ENCODE data around the gene CCL8.
"Not testable (repeated sequence)": the region's sequence is repeated elsewhere in the genome, so short reads cannot be mapped to it uniquely, and the experiment has no call there.

The CCL8 gene

DNA sequence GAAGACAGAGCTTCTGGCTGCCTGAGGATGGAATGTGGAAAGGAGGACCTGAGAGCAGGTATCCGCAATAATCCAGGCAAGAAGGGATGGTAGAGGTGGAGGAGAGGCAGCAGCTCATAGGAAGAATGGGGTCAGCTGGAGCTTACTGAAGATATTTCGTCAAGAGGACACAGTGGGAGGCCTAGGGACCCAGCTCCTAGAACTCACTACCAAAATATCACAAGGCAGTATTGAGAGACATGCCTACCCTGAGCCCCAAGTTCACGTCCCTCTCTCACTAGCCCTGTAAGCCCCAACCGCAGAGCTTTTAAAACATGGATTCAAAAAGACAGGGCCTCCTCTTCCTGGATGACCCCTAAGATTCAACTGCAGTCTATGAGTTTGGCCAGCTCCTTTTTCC is 14.2 kb upstream of the CCL8 start:
- DNase-seq (no peak), ATAC-seq (no peak)
- Mint-ChIP-seq H3K9me3 (no peaks in the 10 kb centered on the region), H3K27me3 (peaks cover 23% of the 10 kb centered on the region), H3K27ac (peak overlapping the region in 1 of 2 donors; percentile 79), H3K4me1 (peaks cover 10% of the 10 kb centered on the region), H3K4me3 (no peak overlapping the region)

DNA sequence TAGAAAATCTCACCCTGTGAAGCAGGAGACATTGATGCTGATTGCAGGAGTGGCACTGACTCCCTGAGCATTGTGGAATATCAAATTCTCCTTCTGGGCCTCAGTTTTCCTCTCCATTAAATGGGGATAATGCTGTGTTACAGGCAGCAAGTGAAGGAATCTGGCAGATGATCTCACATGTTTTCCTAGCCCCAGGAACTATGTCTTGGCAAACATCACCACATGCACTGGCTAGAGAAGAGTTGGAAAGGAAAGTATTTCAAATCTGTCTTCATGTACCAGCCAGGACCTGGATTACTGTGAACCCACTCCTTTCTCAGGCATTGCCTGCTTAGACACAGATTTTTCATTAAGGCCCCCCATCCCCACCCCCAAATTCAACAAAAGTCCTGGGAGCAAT is 13.6 kb upstream of the CCL8 start:
- H3K27me3 Mint-ChIP-seq = peaks cover 23% of the 10 kb centered on the region

DNA sequence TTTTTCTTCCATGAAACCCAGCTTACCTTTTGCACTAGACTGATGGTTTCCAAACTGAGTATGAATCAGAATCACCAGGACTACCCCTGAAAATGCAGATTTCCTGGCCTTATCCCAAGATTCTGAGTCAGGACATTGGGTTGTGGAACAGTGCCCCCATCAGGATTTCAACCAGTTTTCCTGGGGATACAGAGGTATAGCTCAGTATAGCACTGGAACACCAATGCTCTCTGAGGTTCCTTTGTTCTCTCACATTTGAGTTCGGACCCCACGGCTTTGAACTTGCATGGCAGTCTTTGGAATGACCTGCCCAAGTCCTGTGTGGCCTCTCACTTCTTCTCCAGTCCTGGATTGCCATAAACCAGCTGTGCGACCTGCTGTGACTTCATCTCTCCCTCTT is 12.8 kb upstream of the CCL8 start:
- peak overlapping the region in 1 of 2 donors; percentile 81 for H3K27ac Mint-ChIP-seq
- H3K4me1 Mint-ChIP-seq = peaks cover 10% of the 10 kb centered on the region

More for the DNA sequence above, 13.6 kb upstream of the CCL8 start:
- H3K9me3 Mint-ChIP-seq = no peaks in the 10 kb centered on the region
- no peak for DNase-seq
- ATAC-seq = no peak
- no peak overlapping the region for H3K4me3 Mint-ChIP-seq
- peaks cover 10% of the 10 kb centered on the region for H3K4me1 Mint-ChIP-seq
- H3K27ac Mint-ChIP-seq = no peak overlapping the region

DNA sequence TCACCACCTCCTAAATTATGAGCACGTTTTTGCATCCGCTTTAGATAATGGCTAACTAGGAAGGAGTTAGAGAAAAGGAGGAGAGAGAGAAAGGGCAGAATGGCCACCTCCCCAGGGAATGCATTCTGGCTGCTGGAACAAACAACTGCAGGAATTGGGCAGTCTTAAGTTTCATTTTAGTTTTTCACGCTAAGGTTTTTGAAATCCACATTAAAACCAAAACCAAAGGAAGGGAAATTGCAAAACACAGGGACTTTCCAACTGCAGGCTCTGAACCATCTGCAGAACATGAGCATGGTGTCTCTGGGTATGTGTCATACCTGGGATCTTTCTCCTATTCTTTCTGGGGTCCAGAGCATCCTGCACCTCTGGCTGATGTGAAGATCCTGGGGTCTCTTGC is 12.1 kb upstream of the CCL8 start:
- no peak overlapping the region for H3K4me3 Mint-ChIP-seq
- H3K27me3 Mint-ChIP-seq = peaks cover 16% of the 10 kb centered on the region
- H3K4me1 Mint-ChIP-seq = peaks cover 10% of the 10 kb centered on the region
- H3K27ac Mint-ChIP-seq = no peak overlapping the region
- DNase-seq (no peak), ATAC-seq (peak; percentile 75)
- no peaks in the 10 kb centered on the region for H3K9me3 Mint-ChIP-seq

More for the DNA sequence above, 12.8 kb upstream of the CCL8 start:
- ATAC-seq (no peak), DNase-seq (no peak)
- Mint-ChIP-seq H3K27me3 (peaks cover 23% of the 10 kb centered on the region), H3K4me3 (no peak overlapping the region), H3K9me3 (no peaks in the 10 kb centered on the region)

DNA sequence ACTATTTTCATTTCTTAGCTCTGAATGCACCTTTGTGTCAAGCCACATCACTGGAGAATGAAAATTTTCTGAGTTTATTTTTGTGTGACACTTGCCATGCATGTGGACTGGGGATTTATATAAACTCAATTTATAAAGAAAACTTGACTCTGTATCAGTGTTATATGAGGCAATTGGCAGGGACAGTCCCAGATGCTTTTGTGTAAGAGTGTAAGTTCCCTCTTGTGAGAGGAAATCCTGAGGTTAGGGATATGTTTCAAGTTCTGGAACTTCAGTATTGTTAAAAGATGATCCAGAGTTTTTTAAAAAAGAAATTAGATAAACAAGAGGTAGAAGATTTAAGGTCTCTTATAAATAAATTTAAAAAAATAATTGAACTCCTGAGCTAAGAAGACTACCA is 10.9 kb upstream of the CCL8 start:
- peaks cover 18% of the 10 kb centered on the region for H3K27me3 Mint-ChIP-seq
- no peak overlapping the region for H3K4me3 Mint-ChIP-seq
- no peak overlapping the region for H3K27ac Mint-ChIP-seq
- H3K4me1 Mint-ChIP-seq = peaks cover 10% of the 10 kb centered on the region
- no peak for DNase-seq
- ATAC-seq = no peak
- H3K9me3 Mint-ChIP-seq = no peaks in the 10 kb centered on the region

DNA sequence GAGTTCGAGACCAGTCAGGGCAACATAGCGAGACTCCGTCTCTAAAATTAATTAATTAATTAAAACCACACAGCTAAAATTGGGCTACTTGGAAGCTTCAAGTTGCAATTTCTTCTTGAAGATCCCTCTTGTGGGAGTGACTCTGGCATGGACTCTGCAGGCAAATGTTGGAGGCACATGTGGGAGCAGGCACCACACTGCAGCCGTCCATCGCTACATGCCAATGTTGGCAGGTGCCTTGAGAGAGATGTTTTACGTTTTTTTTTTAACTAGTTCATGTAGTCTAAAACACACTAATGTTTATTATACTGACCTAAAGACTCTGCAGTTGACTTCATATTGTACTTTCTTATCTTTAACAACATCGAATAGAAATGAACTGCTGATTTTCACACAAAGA is 7.9 kb upstream of the CCL8 start:
- DNase-seq (no peak), ATAC-seq (no peak)
- H3K27ac Mint-ChIP-seq = no peak overlapping the region
- no peak overlapping the region for H3K4me3 Mint-ChIP-seq
- H3K9me3 Mint-ChIP-seq = no peaks in the 10 kb centered on the region
- peaks cover 30% of the 10 kb centered on the region for H3K27me3 Mint-ChIP-seq
- peaks cover 10% of the 10 kb centered on the region for H3K4me1 Mint-ChIP-seq

DNA sequence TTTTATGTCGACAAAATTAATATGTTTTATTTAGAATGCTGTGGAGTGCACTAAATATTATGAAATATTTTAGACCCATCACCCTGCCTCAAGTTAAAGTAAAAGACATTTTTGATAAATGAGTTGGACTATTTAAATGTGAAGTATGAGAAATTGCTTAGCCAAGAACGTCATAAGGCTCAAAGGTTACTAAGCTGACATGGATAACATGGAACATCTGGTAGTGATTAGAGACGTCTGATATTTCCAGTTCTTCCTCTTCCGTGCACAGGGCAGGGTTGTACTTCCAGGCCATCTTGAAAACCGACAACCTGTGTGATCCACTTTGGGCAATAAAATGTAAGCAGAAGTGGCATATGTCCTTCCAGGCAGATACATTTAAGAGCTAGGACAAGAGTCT is 7.2 kb upstream of the CCL8 start:
- no peak for DNase-seq
- H3K4me1 Mint-ChIP-seq = peaks cover 7% of the 10 kb centered on the region
- peaks cover 30% of the 10 kb centered on the region for H3K27me3 Mint-ChIP-seq
- no peak for ATAC-seq
- no peak overlapping the region for H3K27ac Mint-ChIP-seq
- no peak overlapping the region for H3K4me3 Mint-ChIP-seq
- H3K9me3 Mint-ChIP-seq = no peaks in the 10 kb centered on the region

DNA sequence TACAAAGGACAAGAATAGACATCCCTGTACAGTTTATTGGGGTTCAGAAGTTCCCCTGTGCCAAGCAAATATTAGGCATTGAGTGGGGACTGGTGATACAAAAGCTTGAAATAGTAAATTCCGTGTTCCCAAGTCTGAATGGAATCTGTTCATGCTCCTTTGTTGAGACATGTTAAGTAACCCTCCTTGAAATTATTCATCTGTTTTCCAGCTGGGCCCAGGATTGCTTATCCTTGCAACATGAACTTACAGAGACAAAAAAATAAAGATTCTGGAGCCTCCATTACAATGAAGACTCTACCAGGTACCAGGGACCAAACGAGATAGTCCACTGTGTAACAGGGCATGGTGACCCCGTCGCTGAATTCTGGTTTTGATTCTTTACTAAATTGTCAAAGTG is 6.1 kb upstream of the CCL8 start:
- no peak for DNase-seq

DNA sequence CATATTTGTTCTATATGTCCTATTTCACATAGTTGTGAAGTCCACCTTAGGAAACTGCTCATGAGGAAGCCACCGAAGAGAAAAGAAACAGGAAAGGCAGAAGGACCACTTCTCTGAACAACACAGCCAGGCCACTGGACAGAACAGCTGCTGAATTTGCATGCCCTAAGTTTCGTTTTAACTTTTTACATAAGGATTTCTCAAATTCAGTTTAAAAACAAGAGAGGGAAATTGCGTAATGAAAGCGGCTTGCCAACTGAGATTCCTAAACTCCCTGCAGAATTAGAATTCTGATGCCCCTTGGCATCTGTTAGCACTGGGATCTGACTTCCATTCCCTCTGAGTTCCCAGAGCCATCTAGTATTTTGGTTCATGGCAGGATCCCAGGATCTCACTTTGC is 5.0 kb upstream of the CCL8 start:
- Mint-ChIP-seq H3K4me1 (no peaks in the 10 kb centered on the region), H3K4me3 (no peak overlapping the region), H3K27me3 (peaks cover 23% of the 10 kb centered on the region), H3K27ac (no peak overlapping the region), H3K9me3 (no peaks in the 10 kb centered on the region)
- no peak for DNase-seq
- no peak for ATAC-seq

More for the DNA sequence above, 6.1 kb upstream of the CCL8 start:
- H3K9me3 Mint-ChIP-seq = no peaks in the 10 kb centered on the region
- H3K4me1 Mint-ChIP-seq = no peaks in the 10 kb centered on the region
- H3K4me3 Mint-ChIP-seq = no peak overlapping the region
- ATAC-seq = no peak
- H3K27me3 Mint-ChIP-seq = peaks cover 24% of the 10 kb centered on the region
- no peak overlapping the region for H3K27ac Mint-ChIP-seq

DNA sequence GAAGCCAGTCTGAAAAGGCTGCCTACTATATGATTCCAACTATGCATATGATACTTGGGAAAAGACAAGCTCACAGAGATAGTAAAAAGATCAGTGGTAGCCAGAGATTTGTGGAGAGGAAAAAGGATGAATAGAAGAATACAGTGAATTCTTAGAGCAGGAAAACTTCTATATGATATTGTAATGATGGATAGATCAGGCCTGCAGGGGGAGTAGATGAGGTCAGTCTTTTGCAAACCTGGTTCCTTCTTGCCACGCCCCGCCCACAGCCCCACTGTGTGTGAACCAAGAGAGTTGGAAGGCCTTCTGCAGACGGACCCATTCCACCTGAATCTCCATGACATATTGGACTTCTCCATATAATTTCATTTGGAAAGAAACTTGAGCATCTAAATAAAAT is 761 bp upstream of the CCL8 start:
- Mint-ChIP-seq H3K9me3 (peaks cover 0 to 7% of the 10 kb centered on the region in 2 donors), H3K27ac (peak overlapping the region in 1 of 2 donors; percentile 42), H3K4me3 (no peak overlapping the region), H3K27me3 (peaks cover 12% of the 10 kb centered on the region), H3K4me1 (no peaks in the 10 kb centered on the region)
- ATAC-seq (no peak), DNase-seq (no peak)

DNA sequence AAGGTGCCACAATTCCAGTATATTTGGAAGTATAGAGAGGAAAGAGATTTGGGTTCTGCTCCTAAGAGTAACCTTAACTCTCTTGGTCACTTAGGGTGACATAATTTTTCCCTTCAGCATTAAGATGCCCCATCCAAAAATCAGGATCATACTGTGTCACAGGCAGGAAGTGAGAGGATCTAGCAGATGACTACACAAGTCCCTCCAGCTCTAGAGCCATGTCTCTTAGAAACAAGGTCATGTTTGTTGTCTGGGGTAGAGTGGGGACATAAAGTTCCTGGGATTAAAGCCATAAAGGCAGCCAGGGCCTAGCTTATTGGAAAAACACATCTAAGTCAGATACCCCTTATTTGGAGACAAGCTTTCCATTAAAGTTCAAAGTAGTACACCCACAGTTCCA is 2.7 kb downstream of the CCL8 start:
- Mint-ChIP-seq H3K27me3 (peaks cover 14% of the 10 kb centered on the region), H3K4me3 (no peak overlapping the region), H3K27ac (no peak overlapping the region), H3K9me3 (peaks cover 14 to 16% of the 10 kb centered on the region in 2 donors), H3K4me1 (no peaks in the 10 kb centered on the region)
- DNase-seq (no peak), ATAC-seq (no peak)

DNA sequence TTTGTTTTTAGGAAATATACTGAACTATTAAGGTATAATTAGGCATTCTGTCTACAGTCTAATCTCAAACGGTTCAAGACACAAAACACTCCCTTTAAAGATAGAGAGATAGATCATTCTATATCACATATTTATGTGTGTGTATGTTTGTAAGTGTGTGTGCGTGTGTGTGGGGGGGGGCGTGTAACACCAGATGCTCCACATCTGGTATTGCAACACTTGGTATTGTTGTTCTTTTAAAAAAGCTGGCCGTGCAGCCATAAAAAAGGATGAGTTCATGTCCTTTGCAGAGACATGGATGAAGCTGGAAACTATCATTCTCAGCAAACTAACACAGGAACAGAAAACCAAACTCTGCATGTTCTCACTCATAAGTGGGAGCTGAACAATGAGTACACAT is 8.3 kb downstream of the CCL8 start:
- not testable (repeated sequence) for H3K4me3 Mint-ChIP-seq, ATAC-seq, H3K27ac Mint-ChIP-seq, DNase-seq, H3K4me1 Mint-ChIP-seq
- H3K9me3 Mint-ChIP-seq = peaks cover 14 to 16% of the 10 kb centered on the region in 2 donors
- H3K27me3 Mint-ChIP-seq = peaks cover 29% of the 10 kb centered on the region

DNA sequence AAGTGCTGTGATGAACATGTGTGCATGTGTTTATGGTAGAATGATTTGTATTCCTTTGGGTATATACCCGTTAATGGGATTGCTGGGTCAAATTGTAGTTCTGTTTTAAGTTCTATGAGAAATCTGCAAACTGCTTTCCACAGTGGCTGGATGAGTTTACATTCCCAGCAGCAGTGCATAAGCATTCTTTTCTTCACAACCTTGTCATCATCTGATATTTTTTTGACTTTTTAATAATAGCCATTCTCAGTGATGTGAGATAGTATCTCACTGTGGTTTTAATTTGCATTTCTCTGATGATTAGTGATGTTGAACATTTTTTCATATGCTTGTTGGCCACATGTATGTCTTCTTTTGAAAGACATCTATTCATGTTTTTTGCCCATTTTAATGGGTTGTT is 18.5 kb downstream of the CCL8 start:
- no peak for DNase-seq
- no peak overlapping the region for H3K27ac Mint-ChIP-seq
- no peaks in the 10 kb centered on the region for H3K4me1 Mint-ChIP-seq
- ATAC-seq = no peak
- peaks cover 35% of the 10 kb centered on the region for H3K27me3 Mint-ChIP-seq
- peaks cover 5 to 6% of the 10 kb centered on the region in 2 donors for H3K9me3 Mint-ChIP-seq
- no peak overlapping the region for H3K4me3 Mint-ChIP-seq

DNA sequence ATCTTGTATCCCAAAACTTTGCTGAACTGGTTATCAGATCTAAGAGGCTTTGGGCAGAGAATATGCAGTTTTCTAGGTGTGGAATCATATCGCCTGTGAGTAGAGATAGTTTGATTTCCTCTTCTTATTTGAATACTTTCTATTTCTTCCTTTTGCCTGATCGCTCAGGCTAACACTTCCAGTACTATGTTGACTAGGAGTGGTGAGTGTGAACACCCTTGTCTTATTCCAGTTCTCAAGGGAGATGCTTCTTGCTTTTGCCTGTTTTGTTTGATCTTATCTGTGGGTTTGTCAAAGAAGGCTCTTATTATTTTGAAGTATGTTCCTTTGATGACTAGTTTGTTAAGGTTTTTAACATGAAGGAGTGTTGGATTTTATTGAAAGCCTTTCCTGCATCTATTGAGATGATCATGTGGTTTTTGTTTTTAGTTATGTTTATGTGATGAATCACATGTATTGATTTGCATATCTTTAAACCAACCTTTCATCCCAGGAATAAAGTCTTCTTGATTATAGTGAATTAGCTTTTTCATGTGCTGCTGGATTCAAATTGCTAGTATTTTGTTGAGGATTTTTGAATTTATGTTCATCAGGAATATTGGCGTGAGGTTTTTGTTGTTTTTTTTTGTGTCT is 20.0 kb downstream of the CCL8 start:
- H3K27me3 Mint-ChIP-seq = peaks cover 50% of the 10 kb centered on the region
- H3K9me3 Mint-ChIP-seq = peaks cover 5 to 6% of the 10 kb centered on the region in 2 donors
- no peak overlapping the region for H3K27ac Mint-ChIP-seq
- ATAC-seq (no peak), DNase-seq (no peak)
- no peak overlapping the region for H3K4me3 Mint-ChIP-seq
- H3K4me1 Mint-ChIP-seq = no peaks in the 10 kb centered on the region

DNA sequence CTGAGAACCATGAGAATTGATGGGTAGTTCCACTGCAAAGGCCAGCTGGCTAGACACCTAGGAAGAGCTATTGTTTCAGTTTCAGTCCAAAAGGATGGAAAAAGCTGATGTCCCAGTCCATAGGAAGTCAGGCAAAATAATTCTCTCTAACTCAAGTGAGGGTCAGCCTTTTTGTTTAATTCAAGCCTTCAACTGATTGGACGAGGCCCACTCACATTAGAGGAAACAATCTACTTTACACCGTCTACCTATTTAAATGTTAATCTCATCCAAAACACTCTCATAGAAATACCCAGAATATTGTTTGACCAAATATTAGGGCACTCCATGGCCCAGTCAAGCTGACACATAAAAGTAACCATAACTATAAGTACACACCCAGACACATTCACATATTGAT is 22.7 kb downstream of the CCL8 start:
- H3K27me3 Mint-ChIP-seq = peaks cover 60% of the 10 kb centered on the region

DNA sequence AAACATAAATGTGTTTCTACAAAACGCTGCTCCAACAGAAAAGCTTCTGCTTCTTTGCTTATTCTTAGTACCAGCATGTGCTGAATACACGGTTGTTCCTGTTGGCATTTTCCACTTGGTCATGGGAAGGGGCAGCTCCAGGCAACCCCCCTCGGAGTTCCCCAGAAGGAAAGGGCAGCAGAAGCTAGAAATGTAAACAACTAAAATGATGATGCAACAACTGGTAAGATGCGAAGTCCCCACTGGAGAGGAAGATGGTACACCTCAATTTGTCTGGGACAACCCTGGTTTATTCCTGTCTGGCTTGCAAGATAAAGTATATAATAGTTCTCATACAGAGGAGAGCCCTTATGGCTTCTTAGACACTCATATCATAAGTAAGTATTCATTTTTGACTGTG is 27.8 kb downstream of the CCL8 start:
- no peaks in the 10 kb centered on the region for H3K4me1 Mint-ChIP-seq

More for the DNA sequence above, 22.7 kb downstream of the CCL8 start:
- H3K9me3 Mint-ChIP-seq = peaks cover 5 to 6% of the 10 kb centered on the region in 2 donors
- ATAC-seq (no peak), DNase-seq (no peak)
- no peaks in the 10 kb centered on the region for H3K4me1 Mint-ChIP-seq
- no peak overlapping the region for H3K27ac Mint-ChIP-seq
- no peak overlapping the region for H3K4me3 Mint-ChIP-seq

DNA sequence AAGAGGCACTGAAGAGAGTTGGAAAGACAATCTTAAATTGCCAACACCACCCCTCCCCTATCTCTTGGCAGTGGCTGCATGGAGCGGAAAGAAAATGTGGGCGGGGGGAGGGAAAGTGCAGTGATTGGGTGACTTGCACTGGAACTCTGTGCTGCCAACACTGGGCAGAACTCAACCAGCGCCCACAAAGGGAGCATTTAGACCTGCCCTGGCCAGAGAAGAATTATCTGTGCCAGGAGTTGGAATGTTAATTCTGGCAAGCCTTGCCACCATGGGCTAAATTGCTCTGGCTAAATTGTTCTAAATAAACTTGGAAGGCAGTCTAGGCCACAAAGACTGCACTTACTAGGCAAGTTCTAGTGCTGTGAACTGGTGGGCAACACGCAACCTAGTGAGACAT is 30.5 kb downstream of the CCL8 start:
- Mint-ChIP-seq H3K4me3 (no peak overlapping the region), H3K9me3 (no peaks in the 10 kb centered on the region), H3K4me1 (no peaks in the 10 kb centered on the region), H3K27ac (no peak overlapping the region), H3K27me3 (peaks cover 28% of the 10 kb centered on the region)
- ATAC-seq (no peak), DNase-seq (no peak)

More for the DNA sequence above, 27.8 kb downstream of the CCL8 start:
- Mint-ChIP-seq H3K27me3 (peaks cover 40% of the 10 kb centered on the region), H3K4me3 (no peak overlapping the region), H3K9me3 (no peaks in the 10 kb centered on the region), H3K27ac (peak overlapping the region in 1 of 2 donors; percentile 63)
- no peak for DNase-seq
- no peak for ATAC-seq
